ENCODE data around the gene RXFP3. TPM values are rescaled to one million over a fixed set of nuclear protein-coding genes. Genes with fewer than 3 reads are reported as not detected.
"Not testable (repeated sequence)": the region's sequence is repeated elsewhere in the genome, so short reads cannot be mapped to it uniquely, and the experiment has no call there.

Gene RXFP3
- total RNA-seq, 3 donors from 2014 or later: not detected

DNA sequence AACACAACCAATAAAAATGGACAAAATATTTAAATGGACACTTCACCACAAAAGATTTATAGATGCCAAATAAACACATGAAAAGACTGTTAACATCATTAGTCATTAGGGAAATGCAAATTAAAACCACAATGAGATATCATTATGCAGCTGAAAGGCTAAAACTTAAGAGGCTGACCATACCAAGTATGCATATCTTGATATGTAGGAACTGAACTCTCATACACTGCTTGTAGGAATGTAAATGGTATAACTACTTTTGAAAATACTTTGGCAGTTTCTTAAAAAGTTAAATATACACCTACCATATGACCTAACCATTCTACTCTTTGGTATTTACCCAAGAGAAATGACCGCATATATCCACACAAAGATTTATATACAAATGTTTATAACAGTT, 30.8 kb upstream of the RXFP3 start:
- no peaks in the 10 kb centered on the region for H3K36me3 ChIP-seq (ENCODE audit: low read depth)
- no peak overlapping the region for H3K4me3 ChIP-seq
- intact Hi-C loops (cut with DNase I, micrococcal nuclease): no loop called here
- no peaks in the 10 kb centered on the region for H3K4me1 ChIP-seq (ENCODE audit: low read depth)
- DNase-seq (no peak), ATAC-seq (no peak)
- H3K9me3 ChIP-seq: peaks cover 28% of the 10 kb centered on the region
- no peak for TF ChIP-seq CTCF (IDR thresholded peaks at IDR 0.05)

GRCh38 chr5:33906248-33906647, 29.9 kb upstream of the RXFP3 start:
- peaks cover 28% of the 10 kb centered on the region for H3K9me3 ChIP-seq
- DNase-seq; H3K4me1 ChIP-seq (ENCODE audit: low read depth); H3K4me3 ChIP-seq; H3K36me3 ChIP-seq (ENCODE audit: low read depth); ATAC-seq; intact Hi-C loops (cut with DNase I, micrococcal nuclease): not testable (repeated sequence)

DNA sequence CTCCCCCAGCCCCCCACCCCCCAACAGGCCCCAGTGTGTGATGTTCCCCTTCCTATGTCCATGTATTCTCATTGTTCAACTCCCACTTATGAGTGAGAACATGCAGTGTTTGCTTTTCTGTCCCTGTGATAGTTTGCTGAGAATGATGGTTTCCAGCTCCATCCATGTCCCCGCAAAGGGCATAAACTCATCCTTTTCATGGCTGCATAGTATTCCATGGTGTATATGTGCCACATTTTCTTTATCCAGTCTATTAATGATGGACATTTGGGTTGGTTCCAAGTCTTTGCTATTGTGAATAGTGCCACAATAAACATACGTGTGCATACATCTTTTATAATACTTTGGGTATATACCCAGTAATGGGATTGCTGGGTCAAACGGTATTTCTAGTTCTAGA, 21.3 kb upstream of the RXFP3 start:
- intact Hi-C loops (cut with DNase I, micrococcal nuclease); H3K4me1 ChIP-seq (ENCODE audit: low read depth); H3K36me3 ChIP-seq (ENCODE audit: low read depth); H3K9me3 ChIP-seq; ATAC-seq; H3K4me3 ChIP-seq; DNase-seq: not testable (repeated sequence)

GRCh38 chr5:33921002-33921401, 15.2 kb upstream of the RXFP3 start:
- Histone ChIP-seq H3K4me3 (no peak overlapping the region), H3K9me3 (no peaks in the 10 kb centered on the region), H3K4me1 (ENCODE audit: low read depth) (no peaks in the 10 kb centered on the region), H3K36me3 (ENCODE audit: low read depth) (no peaks in the 10 kb centered on the region)
- peak in 2 of 3 donors; percentile 13 to 27 for DNase-seq
- intact Hi-C loops (cut with DNase I, micrococcal nuclease): no loop called here
- ATAC-seq: peak; percentile 52
- no peak for TF ChIP-seq CTCF (IDR thresholded peaks at IDR 0.05)

GRCh38 chr5:33925278-33925677, 10.9 kb upstream of the RXFP3 start:
- H3K4me3 ChIP-seq: no peak overlapping the region
- TF ChIP-seq CTCF (IDR thresholded peaks at IDR 0.05): no peak
- DNase-seq (no peak), ATAC-seq (no peak)
- no peaks in the 10 kb centered on the region for H3K4me1 ChIP-seq (ENCODE audit: low read depth)
- intact Hi-C loops (cut with DNase I, micrococcal nuclease): no loop called here
- no peaks in the 10 kb centered on the region for H3K36me3 ChIP-seq (ENCODE audit: low read depth)
- no peaks in the 10 kb centered on the region for H3K9me3 ChIP-seq

DNA sequence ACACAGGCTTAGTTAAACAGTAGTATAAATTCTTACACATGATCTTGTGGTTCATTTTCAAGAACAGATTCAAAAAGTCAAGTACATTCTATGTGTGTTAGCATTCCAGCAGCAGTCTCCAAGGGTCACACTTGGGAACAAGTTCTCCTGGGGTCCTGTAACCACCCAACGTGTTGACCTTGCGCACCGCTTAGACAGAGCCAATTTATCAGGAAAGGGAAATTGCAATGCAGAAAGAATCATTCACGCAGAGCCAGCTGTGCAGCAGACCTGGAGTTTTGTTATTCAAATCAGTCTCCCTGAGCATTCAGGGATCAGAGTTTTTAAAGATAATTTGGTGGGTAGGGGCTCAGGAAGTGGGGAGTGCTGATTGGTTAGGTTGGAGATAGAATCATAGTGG, 8.5 kb upstream of the RXFP3 start:
- Histone ChIP-seq H3K9me3 (no peaks in the 10 kb centered on the region), H3K4me1 (ENCODE audit: low read depth) (no peaks in the 10 kb centered on the region), H3K4me3 (no peak overlapping the region), H3K36me3 (ENCODE audit: low read depth) (no peaks in the 10 kb centered on the region)
- DNase-seq (no peak), ATAC-seq (no peak)
- no peak for TF ChIP-seq CTCF (IDR thresholded peaks at IDR 0.05)
- intact Hi-C loops (cut with DNase I, micrococcal nuclease): no loop called here

- Histone ChIP-seq H3K4me1 (ENCODE audit: low read depth) (no peaks in the 10 kb centered on the region), H3K9me3 (no peaks in the 10 kb centered on the region), H3K4me3 (no peak overlapping the region), H3K36me3 (ENCODE audit: low read depth) (no peaks in the 10 kb centered on the region)
- intact Hi-C loops (cut with DNase I, micrococcal nuclease): no loop called here
- DNase-seq (no peak), ATAC-seq (no peak)
- TF ChIP-seq CTCF (IDR thresholded peaks at IDR 0.05): no peak
Measured at GRCh38 chr5:33928283-33928682, 7.9 kb upstream of the RXFP3 start.
